Ishikawa (cell line): ENCODE data around the gene CSTB.

Experiments used
- CEBPB ChIP-seq: IDR thresholded peaks from 2 replicates; pipeline ENCODE4 v1.6.1; 2012
- CREB1 ChIP-seq: IDR thresholded peaks from 2 replicates; pipeline ENCODE4 v1.6.1; 2012; ENCODE audit warnings: low read depth
- EGR1 ChIP-seq: IDR thresholded peaks from 2 replicates; pipeline ENCODE4 v1.6.1; 2012
- EP300 ChIP-seq: IDR thresholded peaks from 2 replicates; pipeline ENCODE4 v1.6.1; 2012; ENCODE audit warnings: borderline replicate concordance
- MAX ChIP-seq: IDR thresholded peaks from 2 replicates; pipeline ENCODE4 v1.6.1; 2012
- NFIC ChIP-seq: IDR thresholded peaks from 2 replicates; pipeline ENCODE4 v1.6.1; 2012
- RAD21 ChIP-seq: IDR thresholded peaks from 2 replicates; pipeline ENCODE4 v1.6.1; 2012; ENCODE audit warnings: low read depth
- REST ChIP-seq: IDR thresholded peaks from 2 replicates; pipeline ENCODE4 v1.6.1; 2012; ENCODE audit warnings: low read depth, mild to moderate bottlenecking
- TAF1 ChIP-seq: IDR thresholded peaks from 2 replicates; pipeline ENCODE4 v1.6.1; 2012; ENCODE audit warnings: low read depth, mild to moderate bottlenecking
- TCF12 ChIP-seq: IDR thresholded peaks from 2 replicates; pipeline ENCODE4 v1.6.1; 2012; ENCODE audit warnings: low read depth
- TEAD4 ChIP-seq: IDR thresholded peaks from 2 replicates; pipeline ENCODE4 v1.6.1; 2012
- USF1 ChIP-seq: IDR thresholded peaks from 2 replicates; pipeline ENCODE4 v1.6.1; 2012
- YY1 ChIP-seq: IDR thresholded peaks from 2 replicates; pipeline ENCODE4 v1.6.1; 2012; ENCODE audit warnings: low read depth
- ZBTB7A ChIP-seq: IDR thresholded peaks from 2 replicates; pipeline ENCODE4 v1.6.1; 2012; ENCODE audit warnings: low read depth

GRCh38 chr21:43779660-43780059 lies 3.6 kb upstream of the CSTB start:
- TF ChIP-seq TEAD4 (no peak), EP300 (no peak), RAD21 (no peak), ZBTB7A (no peak), USF1 (no peak), YY1 (no peak), CEBPB (no peak), TAF1 (no peak), MAX (no peak), CREB1 (no peak), REST (no peak), NFIC (no peak), EGR1 (no peak), TCF12 (no peak)
